SK-N-SH (cell line): Measurements from ENCODE around the gene PLK4. TPM values are rescaled to one million over a fixed set of nuclear protein-coding genes. Genes with fewer than 3 reads are reported as not detected.

Source experiments
- CTCF ChIA-PET: fragments of 300-600, 350-600 bp; formaldehyde crosslinking; extraction: SDS; loops from one replicate; lab custom pipeline; 2021; lab: Yijun Ruan, JAX
- POLR2A ChIA-PET: fragments of 350-600 bp; sonication (Branson Sonifier 250); formaldehyde crosslinking; extraction: SDS; loops from one replicate; lab custom pipeline; 2020; ENCODE audit warnings: antibody characterized with exemption, inconsistent platforms; lab: Yijun Ruan, JAX
- DNase-seq: peaks from one replicate; pipeline ENCODE4 v3.0.0; 2012
- H2AFZ ChIP-seq: fragments of 200-600 bp; sonication (generic); 2 replicates; pipeline ENCODE4 v1.8.1; 2016; ENCODE audit warnings: antibody characterized with exemption, mild to moderate bottlenecking, low read depth
- H3F3A ChIP-seq: fragments of 200-600 bp; sonication (generic); replicated peaks from 2 replicates; pipeline ENCODE3; 2016; ENCODE audit warnings: antibody characterized with exemption, mild to moderate bottlenecking; ENCODE audit not compliant: insufficient read depth
- H3K27ac ChIP-seq, 2 experiments: fragments of 200-500 bp in 1 of 2; fragments of 200-600 bp in 1 of 2; sonication (Bioruptor generic) in 1 of 2; sonication (generic), shearing (Covaris generic) in 1 of 2; 2 replicates each; pipeline versions ENCODE4 v1.5.1 to v1.6.1; 2014 to 2016; ENCODE audit warnings: low read depth in 2 of 2, inconsistent platforms in 1 of 2, low read length in 1 of 2, mild to moderate bottlenecking in 1 of 2, mixed read lengths in 1 of 2
- H3K27me3 ChIP-seq: fragments of 200-600 bp; sonication (generic), shearing (Covaris generic); 2 replicates; pipeline ENCODE4 v1.6.1; 2016; ENCODE audit warnings: mixed run types; ENCODE audit not compliant: insufficient read depth
- H3K36me3 ChIP-seq, 2 experiments: fragments of 200-500 bp in 1 of 2; fragments of 200-600 bp in 1 of 2; sonication (Bioruptor generic) in 1 of 2; sonication (generic) in 1 of 2; replicated peaks in 1 of 2; 2 replicates each; pipeline versions ENCODE3 to v1.5.1; 2014 to 2016; ENCODE audit warnings: low read length in 1 of 2, mild to moderate bottlenecking in 1 of 2; ENCODE audit not compliant: insufficient read depth in 2 of 2, control insufficient read depth in 1 of 2
- H3K4me1 ChIP-seq, 2 experiments: fragments of 200-500 bp in 1 of 2; fragments of 200-600 bp in 1 of 2; sonication (Bioruptor generic) in 1 of 2; sonication (generic), shearing (Covaris generic) in 1 of 2; 2 replicates each; pipeline versions ENCODE4 v1.5.1 to v1.6.1; 2014 to 2016; ENCODE audit warnings: low read depth in 1 of 2, low read length in 1 of 2, mixed run types in 1 of 2; ENCODE audit not compliant: insufficient read depth in 2 of 2, control insufficient read depth in 1 of 2
- H3K4me2 ChIP-seq: fragments of 200-600 bp; sonication (generic), shearing (Covaris generic); 2 replicates; pipeline ENCODE4 v1.6.1; 2017; ENCODE audit warnings: mixed run types
- H3K4me3 ChIP-seq, 2 experiments: fragments of 200-500 bp in 1 of 2; fragments of 200-600 bp in 1 of 2; sonication (Bioruptor generic) in 1 of 2; sonication (generic), shearing (Covaris generic) in 1 of 2; 2 replicates each; pipeline versions ENCODE4 v1.5.1 to v1.8.1; 2014 to 2016; ENCODE audit warnings: low read depth in 2 of 2, inconsistent platforms in 1 of 2, low read length in 1 of 2, mild to moderate bottlenecking in 1 of 2, mixed read lengths in 1 of 2, moderate library complexity in 1 of 2
- H3K79me2 ChIP-seq: fragments of 200-600 bp; sonication (generic); 2 replicates; pipeline ENCODE4 v1.8.1; 2017; ENCODE audit warnings: mild to moderate bottlenecking; ENCODE audit not compliant: insufficient read depth
- H3K9ac ChIP-seq: fragments of 200-600 bp; sonication (generic); 2 replicates; pipeline ENCODE4 v1.6.1; 2017; ENCODE audit warnings: mixed run types
- H3K9me2 ChIP-seq: fragments of 200-600 bp; sonication (generic); 2 replicates; pipeline ENCODE4 v1.6.1; 2017; ENCODE audit warnings: mixed run types
- H3K9me3 ChIP-seq: fragments of 200-600 bp; sonication (generic); 2 replicates; pipeline ENCODE4 v1.6.1; 2017; ENCODE audit warnings: mixed run types, mild to moderate bottlenecking, moderate library complexity
- H4K20me1 ChIP-seq: fragments of 200-600 bp; sonication (generic); 2 replicates; pipeline ENCODE4 v1.6.1; 2017; ENCODE audit warnings: mild to moderate bottlenecking, mixed run types; ENCODE audit not compliant: insufficient read depth
- CHD2 ChIP-seq: fragments of 150-350 bp; IDR thresholded peaks from 2 replicates; pipeline ENCODE4 v1.6.1; 2018; ENCODE audit warnings: low read length; ENCODE audit not compliant: partially characterized antibody
- ELF1 ChIP-seq: IDR thresholded peaks from 2 replicates; pipeline ENCODE4 v1.4.0; 2012
- EZH2phosphoT487 ChIP-seq: fragments of 200-600 bp; sonication (generic); IDR thresholded peaks from 2 replicates; pipeline ENCODE4 v1.6.1; 2017; ENCODE audit warnings: low read depth, mixed run types, mild to moderate bottlenecking, antibody characterized with exemption, moderate library complexity, borderline replicate concordance
- FOSL2 ChIP-seq: IDR thresholded peaks from 2 replicates; pipeline ENCODE4 v1.4.0; 2012; ENCODE audit warnings: low read depth, mild to moderate bottlenecking, moderate library complexity, borderline replicate concordance
- GABPA ChIP-seq: IDR thresholded peaks from 2 replicates; pipeline ENCODE4 v1.4.0; 2012; ENCODE audit warnings: low read depth, mild to moderate bottlenecking
- JUND ChIP-seq: IDR thresholded peaks from 2 replicates; pipeline ENCODE4 v1.4.0; 2012
- NFIC ChIP-seq: IDR thresholded peaks from 2 replicates; pipeline ENCODE4 v1.4.0; 2012; ENCODE audit warnings: borderline replicate concordance
- POLR2AphosphoS5 ChIP-seq: IDR thresholded peaks from 2 replicates; pipeline ENCODE4 v1.6.1; 2012; ENCODE audit warnings: low read depth, low read length
- RAD21 ChIP-seq: IDR thresholded peaks from 2 replicates; pipeline ENCODE4 v1.6.1; 2012; ENCODE audit warnings: mild to moderate bottlenecking, low read length
- RCOR1 ChIP-seq: fragments of 150-350 bp; IDR thresholded peaks from 2 replicates; pipeline ENCODE4 v1.6.1; 2017; ENCODE audit warnings: antibody characterized with exemption, low read length
- RFX5 ChIP-seq: IDR thresholded peaks from 2 replicates; pipeline ENCODE4 v1.6.1; 2012; ENCODE audit warnings: mild to moderate bottlenecking, improper control_type of control experiment, low read length
- TEAD4 ChIP-seq: IDR thresholded peaks from 2 replicates; pipeline ENCODE4 v1.4.0; 2012; ENCODE audit warnings: mild to moderate bottlenecking, borderline replicate concordance; ENCODE audit not compliant: insufficient read depth
- YY1 ChIP-seq: IDR thresholded peaks from 2 replicates; pipeline ENCODE4 v1.4.0; 2012; ENCODE audit warnings: low read depth, mild to moderate bottlenecking
- WGBS: methylation state at CpG from one replicate; pipeline ENCODE4 v1.1.6; 2017; ENCODE audit warnings: low lambda C conversion rate; 5-methylcytosine and 5-hydroxymethylcytosine counted together
- polyA plus RNA-seq, 3 experiments: library from polyadenylated mRNA; depleted of rRNA; stranded (reverse); fragments of >200 nt; gene quantifications; 2 replicates each; pipeline ENCODE4 v1.2.3, GENCODE V29; 2012
- TF ChIP-seq, protein P1 (sequence below): IDR thresholded peaks from 2 replicates; pipeline ENCODE4 v1.6.1; 2012; ENCODE audit warnings: mild to moderate bottlenecking, low read depth, low read length, moderate library complexity
- TF ChIP-seq, protein P2 (sequence below): fragments of 200-600 bp; sonication (generic); IDR thresholded peaks from 2 replicates; pipeline ENCODE4 v1.6.1; 2017; ENCODE audit warnings: antibody characterized with exemption, mild to moderate bottlenecking, moderate library complexity
- TF ChIP-seq, protein P3 (sequence below): fragments of 150-350 bp; IDR thresholded peaks from 2 replicates; pipeline ENCODE4 v1.6.1; 2016; ENCODE audit warnings: mild to moderate bottlenecking, low read depth, low read length
- TF ChIP-seq, protein P4 (sequence below): IDR thresholded peaks from 2 replicates; pipeline ENCODE4 v1.4.0; 2012; ENCODE audit warnings: low read depth
- TF ChIP-seq, protein P5 (sequence below): IDR thresholded peaks from 2 replicates; pipeline ENCODE4 v1.4.0; 2012; ENCODE audit warnings: low read depth, borderline replicate concordance

Gene PLK4
- polyA plus RNA-seq, 1 of the 3 experiments (the other 2 are of a cell fraction): 10.5 TPM

DNA sequence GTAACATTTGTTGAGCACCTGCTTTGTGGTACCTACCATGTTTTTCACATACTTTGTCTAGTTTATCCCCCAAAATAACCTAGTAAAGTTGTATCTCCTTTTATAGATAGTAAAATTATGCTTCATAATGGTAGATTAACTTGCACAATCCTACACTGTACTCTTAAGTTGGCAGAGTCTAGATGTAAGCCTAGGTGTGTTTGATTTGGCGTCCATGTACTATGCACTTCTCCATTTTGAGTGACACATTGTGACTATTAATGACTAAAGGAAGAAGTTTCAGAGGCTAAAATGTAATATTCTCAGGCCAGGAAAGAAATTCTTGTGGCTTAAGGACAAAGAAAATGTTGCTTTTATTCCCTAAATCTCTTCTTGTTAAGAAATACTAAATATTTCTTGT lies 15.4 kb downstream of the PLK4 start (continued):
- TF ChIP-seq, protein P1, sequence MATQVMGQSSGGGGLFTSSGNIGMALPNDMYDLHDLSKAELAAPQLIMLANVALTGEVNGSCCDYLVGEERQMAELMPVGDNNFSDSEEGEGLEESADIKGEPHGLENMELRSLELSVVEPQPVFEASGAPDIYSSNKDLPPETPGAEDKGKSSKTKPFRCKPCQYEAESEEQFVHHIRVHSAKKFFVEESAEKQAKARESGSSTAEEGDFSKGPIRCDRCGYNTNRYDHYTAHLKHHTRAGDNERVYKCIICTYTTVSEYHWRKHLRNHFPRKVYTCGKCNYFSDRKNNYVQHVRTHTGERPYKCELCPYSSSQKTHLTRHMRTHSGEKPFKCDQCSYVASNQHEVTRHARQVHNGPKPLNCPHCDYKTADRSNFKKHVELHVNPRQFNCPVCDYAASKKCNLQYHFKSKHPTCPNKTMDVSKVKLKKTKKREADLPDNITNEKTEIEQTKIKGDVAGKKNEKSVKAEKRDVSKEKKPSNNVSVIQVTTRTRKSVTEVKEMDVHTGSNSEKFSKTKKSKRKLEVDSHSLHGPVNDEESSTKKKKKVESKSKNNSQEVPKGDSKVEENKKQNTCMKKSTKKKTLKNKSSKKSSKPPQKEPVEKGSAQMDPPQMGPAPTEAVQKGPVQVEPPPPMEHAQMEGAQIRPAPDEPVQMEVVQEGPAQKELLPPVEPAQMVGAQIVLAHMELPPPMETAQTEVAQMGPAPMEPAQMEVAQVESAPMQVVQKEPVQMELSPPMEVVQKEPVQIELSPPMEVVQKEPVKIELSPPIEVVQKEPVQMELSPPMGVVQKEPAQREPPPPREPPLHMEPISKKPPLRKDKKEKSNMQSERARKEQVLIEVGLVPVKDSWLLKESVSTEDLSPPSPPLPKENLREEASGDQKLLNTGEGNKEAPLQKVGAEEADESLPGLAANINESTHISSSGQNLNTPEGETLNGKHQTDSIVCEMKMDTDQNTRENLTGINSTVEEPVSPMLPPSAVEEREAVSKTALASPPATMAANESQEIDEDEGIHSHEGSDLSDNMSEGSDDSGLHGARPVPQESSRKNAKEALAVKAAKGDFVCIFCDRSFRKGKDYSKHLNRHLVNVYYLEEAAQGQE: no peak
- TF ChIP-seq, protein P2, sequence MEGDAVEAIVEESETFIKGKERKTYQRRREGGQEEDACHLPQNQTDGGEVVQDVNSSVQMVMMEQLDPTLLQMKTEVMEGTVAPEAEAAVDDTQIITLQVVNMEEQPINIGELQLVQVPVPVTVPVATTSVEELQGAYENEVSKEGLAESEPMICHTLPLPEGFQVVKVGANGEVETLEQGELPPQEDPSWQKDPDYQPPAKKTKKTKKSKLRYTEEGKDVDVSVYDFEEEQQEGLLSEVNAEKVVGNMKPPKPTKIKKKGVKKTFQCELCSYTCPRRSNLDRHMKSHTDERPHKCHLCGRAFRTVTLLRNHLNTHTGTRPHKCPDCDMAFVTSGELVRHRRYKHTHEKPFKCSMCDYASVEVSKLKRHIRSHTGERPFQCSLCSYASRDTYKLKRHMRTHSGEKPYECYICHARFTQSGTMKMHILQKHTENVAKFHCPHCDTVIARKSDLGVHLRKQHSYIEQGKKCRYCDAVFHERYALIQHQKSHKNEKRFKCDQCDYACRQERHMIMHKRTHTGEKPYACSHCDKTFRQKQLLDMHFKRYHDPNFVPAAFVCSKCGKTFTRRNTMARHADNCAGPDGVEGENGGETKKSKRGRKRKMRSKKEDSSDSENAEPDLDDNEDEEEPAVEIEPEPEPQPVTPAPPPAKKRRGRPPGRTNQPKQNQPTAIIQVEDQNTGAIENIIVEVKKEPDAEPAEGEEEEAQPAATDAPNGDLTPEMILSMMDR: no peak
- TF ChIP-seq EZH2phosphoT487 (no peak), RAD21 (no peak), JUND (no peak)
- TF ChIP-seq, all 33 proteins: peak for 0

DNA sequence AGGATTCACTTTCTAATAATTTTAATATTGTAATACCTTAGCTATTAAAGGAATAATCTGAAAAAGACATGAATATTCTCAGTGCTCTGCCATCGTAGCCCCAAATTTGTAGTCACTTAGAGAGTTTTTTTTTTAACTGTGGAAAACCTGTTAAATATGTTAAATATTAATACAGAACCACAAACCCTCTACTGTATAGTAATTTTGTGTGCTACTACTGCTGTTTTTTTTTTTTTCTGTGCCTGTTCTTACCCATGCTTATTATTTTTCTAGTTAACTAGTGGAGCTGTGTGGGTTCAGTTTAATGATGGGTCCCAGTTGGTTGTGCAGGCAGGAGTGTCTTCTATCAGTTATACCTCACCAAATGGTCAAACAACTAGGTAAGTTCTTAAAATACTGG lies 15.8 kb downstream of the PLK4 start:
- Histone ChIP-seq H3K36me3 (peaks cover 49 to 52% of the 10 kb centered on the region in 2 experiments), H3K4me3 (no peak overlapping the region), H3K4me1 (no peaks in the 10 kb centered on the region; a peak in 1 of 4 replicates), H3K9me2 (no peaks in the 10 kb centered on the region), H4K20me1 (no peaks in the 10 kb centered on the region), H3K9ac (no peak overlapping the region), H3K79me2 (peaks cover 7% of the 10 kb centered on the region; the same call in 1 of the 2 replicates), H3K9me3 (no peaks in the 10 kb centered on the region), H3K4me2 (no peak overlapping the region), H3F3A (peaks cover 22% of the 10 kb centered on the region), H3K27ac (no peak overlapping the region), H3K27me3 (no peaks in the 10 kb centered on the region), H2AFZ (0 out of 2 replicates have a peak overlapping the region, but pooled peaks have one; percentile 48)
- 97% methylated on average over 1 of the region's 1 CpG for WGBS
- DNase-seq: no peak
- ChIA-PET POLR2A (no interaction called here), CTCF (no interaction called here)
- no peak for TF ChIP-seq NFIC
- TF ChIP-seq YY1: no peak
- no peak for TF ChIP-seq RFX5
- TF ChIP-seq, protein P1: no peak
- TF ChIP-seq, protein P3, sequence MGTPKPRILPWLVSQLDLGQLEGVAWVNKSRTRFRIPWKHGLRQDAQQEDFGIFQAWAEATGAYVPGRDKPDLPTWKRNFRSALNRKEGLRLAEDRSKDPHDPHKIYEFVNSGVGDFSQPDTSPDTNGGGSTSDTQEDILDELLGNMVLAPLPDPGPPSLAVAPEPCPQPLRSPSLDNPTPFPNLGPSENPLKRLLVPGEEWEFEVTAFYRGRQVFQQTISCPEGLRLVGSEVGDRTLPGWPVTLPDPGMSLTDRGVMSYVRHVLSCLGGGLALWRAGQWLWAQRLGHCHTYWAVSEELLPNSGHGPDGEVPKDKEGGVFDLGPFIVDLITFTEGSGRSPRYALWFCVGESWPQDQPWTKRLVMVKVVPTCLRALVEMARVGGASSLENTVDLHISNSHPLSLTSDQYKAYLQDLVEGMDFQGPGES: no peak
- TF ChIP-seq TEAD4: no peak
- TF ChIP-seq FOSL2: no peak
- TF ChIP-seq ELF1: no peak
- TF ChIP-seq POLR2AphosphoS5: no peak
- TF ChIP-seq CHD2: no peak
- no peak for TF ChIP-seq RCOR1
- TF ChIP-seq, protein P4, sequence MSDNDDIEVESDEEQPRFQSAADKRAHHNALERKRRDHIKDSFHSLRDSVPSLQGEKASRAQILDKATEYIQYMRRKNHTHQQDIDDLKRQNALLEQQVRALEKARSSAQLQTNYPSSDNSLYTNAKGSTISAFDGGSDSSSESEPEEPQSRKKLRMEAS: no peak
- TF ChIP-seq, protein P5, sequence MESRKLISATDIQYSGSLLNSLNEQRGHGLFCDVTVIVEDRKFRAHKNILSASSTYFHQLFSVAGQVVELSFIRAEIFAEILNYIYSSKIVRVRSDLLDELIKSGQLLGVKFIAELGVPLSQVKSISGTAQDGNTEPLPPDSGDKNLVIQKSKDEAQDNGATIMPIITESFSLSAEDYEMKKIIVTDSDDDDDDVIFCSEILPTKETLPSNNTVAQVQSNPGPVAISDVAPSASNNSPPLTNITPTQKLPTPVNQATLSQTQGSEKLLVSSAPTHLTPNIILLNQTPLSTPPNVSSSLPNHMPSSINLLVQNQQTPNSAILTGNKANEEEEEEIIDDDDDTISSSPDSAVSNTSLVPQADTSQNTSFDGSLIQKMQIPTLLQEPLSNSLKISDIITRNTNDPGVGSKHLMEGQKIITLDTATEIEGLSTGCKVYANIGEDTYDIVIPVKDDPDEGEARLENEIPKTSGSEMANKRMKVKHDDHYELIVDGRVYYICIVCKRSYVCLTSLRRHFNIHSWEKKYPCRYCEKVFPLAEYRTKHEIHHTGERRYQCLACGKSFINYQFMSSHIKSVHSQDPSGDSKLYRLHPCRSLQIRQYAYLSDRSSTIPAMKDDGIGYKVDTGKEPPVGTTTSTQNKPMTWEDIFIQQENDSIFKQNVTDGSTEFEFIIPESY: no peak
- no peak for TF ChIP-seq GABPA
